DOHH2 (cell line): ENCODE data around the gene OR2K2.

Source experiments
- CTCF ChIP-seq: fragments of 200-600 bp; sonication (generic); IDR thresholded peaks from one replicate; pipeline ENCODE4 v1.5.1; 2014; ENCODE audit warnings: antibody characterized with exemption, mild to moderate bottlenecking, low read depth, low read length; ENCODE audit not compliant: poor library complexity, severe bottlenecking
- EZH2phosphoT487 ChIP-seq: fragments of 200-600 bp; sonication (generic); IDR thresholded peaks from 2 replicates; pipeline ENCODE4 v1.6.1; 2017; ENCODE audit warnings: borderline replicate concordance, mild to moderate bottlenecking, antibody characterized with exemption, low read length, moderate library complexity, mixed read lengths

- TF ChIP-seq EZH2phosphoT487 (no peak), CTCF (no peak)
Observed at GRCh38 chr9:111330124-111330523, at the start of gene OR2K2.
